H9 (cell line): ENCODE data around the gene LIMK2. TPM values are rescaled to one million over a fixed set of nuclear protein-coding genes. Genes with fewer than 3 reads are reported as not detected.

Experiments
- DNase-seq: peaks from one replicate; pipeline ENCODE4 v3.0.0-alpha.2; 2017
- H2AFZ ChIP-seq: one replicate; pipeline ENCODE4 v1.6.1; 2013; ENCODE audit warnings: mild to moderate bottlenecking, low read length, control low read depth, moderate library complexity
- H2AK5ac ChIP-seq: 2 replicates; pipeline ENCODE4 v1.6.1; 2013; ENCODE audit warnings: low read length, control low read depth, mixed read lengths; ENCODE audit not compliant: insufficient read length
- H2BK120ac ChIP-seq: one replicate; pipeline ENCODE4 v1.6.1; 2013; ENCODE audit warnings: low read depth, mild to moderate bottlenecking, low read length, control low read depth, inconsistent platforms; ENCODE audit not compliant: poor library complexity, severe bottlenecking
- H2BK12ac ChIP-seq: 2 replicates; pipeline ENCODE4 v1.6.1; 2013; ENCODE audit warnings: low read length, control low read depth, mixed read lengths, low read depth; ENCODE audit not compliant: insufficient read length
- H2BK15ac ChIP-seq: 2 replicates; pipeline ENCODE4 v1.6.1; 2013; ENCODE audit warnings: low read depth, low read length, control low read depth
- H2BK20ac ChIP-seq: one replicate; pipeline ENCODE4 v1.6.1; 2013; ENCODE audit warnings: low read depth, mild to moderate bottlenecking, low read length, control low read depth, inconsistent platforms; ENCODE audit not compliant: poor library complexity, severe bottlenecking
- H2BK5ac ChIP-seq: 2 replicates; pipeline ENCODE4 v1.6.1; 2013; ENCODE audit warnings: low read length, control low read depth, mixed read lengths; ENCODE audit not compliant: insufficient read length
- H3K14ac ChIP-seq: 2 replicates; pipeline ENCODE4 v1.6.1; 2013; ENCODE audit warnings: low read length, control low read depth; ENCODE audit not compliant: insufficient read depth
- H3K18ac ChIP-seq: 2 replicates; pipeline ENCODE4 v1.6.1; 2013; ENCODE audit warnings: low read depth, mild to moderate bottlenecking, mixed read lengths, low read length, control low read depth; ENCODE audit not compliant: insufficient read length
- H3K23ac ChIP-seq: 2 replicates; pipeline ENCODE4 v1.6.1; 2013; ENCODE audit warnings: low read length, control low read depth, mixed read lengths, low read depth; ENCODE audit not compliant: insufficient read length
- H3K23me2 ChIP-seq: 2 replicates; pipeline ENCODE4 v1.6.1; 2013; ENCODE audit warnings: low read depth, mild to moderate bottlenecking, mixed read lengths, low read length, control low read depth; ENCODE audit not compliant: insufficient read length, poor library complexity, severe bottlenecking
- H3K27ac ChIP-seq: 2 replicates; pipeline ENCODE4 v1.5.1; 2013; ENCODE audit warnings: low read length, control low read depth, mixed read lengths, low read depth; ENCODE audit not compliant: insufficient read length
- H3K27me3 ChIP-seq: 2 replicates; pipeline ENCODE4 v1.6.1; 2013; ENCODE audit warnings: low read length, control low read depth, inconsistent platforms; ENCODE audit not compliant: insufficient read depth
- H3K4ac ChIP-seq: 2 replicates; pipeline ENCODE4 v1.6.1; 2013; ENCODE audit warnings: low read depth, mild to moderate bottlenecking, control low read depth, inconsistent platforms, low read length, moderate library complexity
- H3K4me1 ChIP-seq: 2 replicates; pipeline ENCODE4 v1.6.1; 2013; ENCODE audit warnings: low read length, control low read depth, inconsistent platforms; ENCODE audit not compliant: insufficient read depth
- H3K4me2 ChIP-seq: 2 replicates; pipeline ENCODE4 v1.6.1; 2013; ENCODE audit warnings: low read length, control low read depth, mixed read lengths; ENCODE audit not compliant: insufficient read length, insufficient read depth
- H3K56ac ChIP-seq: 2 replicates; pipeline ENCODE4 v1.6.1; 2013; ENCODE audit warnings: low read depth, mild to moderate bottlenecking, mixed read lengths, low read length, control low read depth; ENCODE audit not compliant: insufficient read length
- H3K79me1 ChIP-seq: 2 replicates; pipeline ENCODE4 v1.6.1; 2013; ENCODE audit warnings: low read depth, mild to moderate bottlenecking, moderate library complexity, low read length, control low read depth, inconsistent platforms; ENCODE audit not compliant: insufficient read depth, poor library complexity, severe bottlenecking
- H3K79me2 ChIP-seq: 2 replicates; pipeline ENCODE4 v1.6.1; 2013; ENCODE audit warnings: low read length, control low read depth, inconsistent platforms; ENCODE audit not compliant: insufficient read depth
- H3K9ac ChIP-seq: 2 replicates; pipeline ENCODE4 v1.6.1; 2013; ENCODE audit warnings: low read length, control low read depth, mixed read lengths; ENCODE audit not compliant: insufficient read length; ENCODE audit errors: extremely low read depth
- H3K9me3 ChIP-seq: one replicate; pipeline ENCODE4 v1.6.1; 2013; ENCODE audit warnings: low read depth, low read length, inconsistent platforms; ENCODE audit not compliant: control insufficient read depth
- H3T11ph ChIP-seq: one replicate; pipeline ENCODE4 v1.6.1; 2013; ENCODE audit warnings: mild to moderate bottlenecking, low read length, control low read depth, inconsistent platforms
- H4K20me1 ChIP-seq: one replicate; pipeline ENCODE4 v1.6.1; 2013; ENCODE audit not compliant: control insufficient read depth, insufficient read length, insufficient read depth
- H4K5ac ChIP-seq: 2 replicates; pipeline ENCODE4 v1.6.1; 2013; ENCODE audit warnings: low read depth, mild to moderate bottlenecking, mixed read lengths, low read length, control low read depth; ENCODE audit not compliant: insufficient read length
- H4K8ac ChIP-seq: replicated peaks from 2 replicates; pipeline ENCODE4 v1.6.1; 2013; ENCODE audit warnings: low read length, control low read depth, mixed read lengths, low read depth; ENCODE audit not compliant: insufficient read length
- H4K91ac ChIP-seq: 2 replicates; pipeline ENCODE4 v1.6.1; 2013; ENCODE audit warnings: low read depth, mild to moderate bottlenecking, moderate library complexity, mixed read lengths, low read length, control low read depth; ENCODE audit not compliant: insufficient read length
- H3K27ac Mint-ChIP-seq, 3 experiments: 2 replicates in 2 of 3; 3 replicates in 1 of 3; pipeline ENCODE4 v1.8.0; 2020 to 2021; ENCODE audit warnings: mixed read lengths in 3 of 3, mild to moderate bottlenecking in 1 of 3, moderate library complexity in 1 of 3
- H3K27me3 Mint-ChIP-seq: 2 replicates; pipeline ENCODE4 v1.8.0; 2021; ENCODE audit warnings: low read depth, mild to moderate bottlenecking, moderate library complexity, mixed read lengths
- H3K36me3 Mint-ChIP-seq, 3 experiments: 2 replicates in 2 of 3; 3 replicates in 1 of 3; pipeline ENCODE4 v1.8.0; 2020 to 2021; ENCODE audit warnings: low read depth in 3 of 3, mixed read lengths in 3 of 3; ENCODE audit not compliant: insufficient read depth in 1 of 3
- H3K4me1 Mint-ChIP-seq, 2 experiments: 2 replicates each; pipeline ENCODE4 v1.8.0; 2020; ENCODE audit warnings: mixed read lengths in 2 of 2
- H3K4me3 Mint-ChIP-seq, 2 experiments: 2 replicates in 1 of 2; 3 replicates in 1 of 2; pipeline ENCODE4 v1.8.0; 2020 to 2021; ENCODE audit warnings: mild to moderate bottlenecking in 2 of 2, mixed read lengths in 2 of 2, moderate library complexity in 1 of 2
- H3K9me3 Mint-ChIP-seq, 2 experiments: 2 replicates in 1 of 2; 3 replicates in 1 of 2; pipeline ENCODE4 v1.8.0; 2020; ENCODE audit warnings: mild to moderate bottlenecking in 2 of 2, mixed read lengths in 2 of 2, moderate library complexity in 1 of 2
- CTCF ChIP-seq: fragments of 200-600 bp; sonication (generic); conservative IDR thresholded peaks from 3 replicates; pipeline ENCODE4 v1.8.0; 2021; ENCODE audit warnings: antibody characterized with exemption, mild to moderate bottlenecking
- WGBS: extraction: QIAGEN DNeasy Blood & Tissue Kit; methylation state at CpG from one replicate; pipeline ENCODE4 v1.1.7; 2013; ENCODE audit warnings: missing lambda C conversion rate, low lambda C conversion rate, mixed read lengths; ENCODE audit not compliant: insufficient read length; ENCODE audit errors: extremely low coverage; 5-methylcytosine and 5-hydroxymethylcytosine counted together
- total RNA-seq: library from RNA; stranded (reverse); gene quantifications from 2 replicates; pipeline ENCODE4 v1.2.1, GENCODE V29; 2021

The LIMK2 gene
- total RNA-seq, 1 experiment from 2014 or later: 51.3 TPM

GRCh38 chr22:31288496-31289240 is 76.6 kb downstream of the LIMK2 start:
- DNase-seq: no peak
- H3K79me2 ChIP-seq: no peaks in the 10 kb centered on the region
- H2AFZ ChIP-seq: no peak overlapping the region
- H3K23me2 ChIP-seq: peaks cover 11% of the 10 kb centered on the region
- no peaks in the 10 kb centered on the region for H3K9me3 ChIP-seq
- H4K5ac ChIP-seq: no peak overlapping the region
- H3K79me1 ChIP-seq: no peaks in the 10 kb centered on the region
- Mint-ChIP-seq H3K4me1 (peaks cover 22 to 38% of the 10 kb centered on the region in 2 experiments), H3K4me3 (no peak overlapping the region), H3K36me3 (no peaks in the 10 kb centered on the region; a peak in 1 of 7 replicates), H3K27ac (no peak overlapping the region; a peak in 1 of 7 replicates), H3K9me3 (no peaks in the 10 kb centered on the region; a peak in 1 of 5 replicates), H3K27me3 (peaks cover 29% of the 10 kb centered on the region)
- WGBS: no CpG with 5 or more reads among the region's 5 CpGs
- H2BK120ac ChIP-seq: no peak overlapping the region
- H2BK20ac ChIP-seq: no peak overlapping the region
- H3K4ac ChIP-seq: no peak overlapping the region
- no peak overlapping the region for H4K91ac ChIP-seq
- no peaks in the 10 kb centered on the region for H4K20me1 ChIP-seq
- H3K4me1 ChIP-seq: no peaks in the 10 kb centered on the region; the same call in 1 of the 2 replicates
- H3K27me3 ChIP-seq: peaks cover 2% of the 10 kb centered on the region; the same call in 1 of the 2 replicates
- H4K8ac ChIP-seq: no peak overlapping the region
- no peak overlapping the region for H2AK5ac ChIP-seq
- H3K56ac ChIP-seq: no peak overlapping the region
- H3K27ac ChIP-seq: no peak overlapping the region
- no peak overlapping the region for H3K4me2 ChIP-seq
- no peak for TF ChIP-seq CTCF
- H3K23ac ChIP-seq: no peak overlapping the region
- no peak overlapping the region for H2BK5ac ChIP-seq
- no peak overlapping the region for H3K18ac ChIP-seq
- no peak overlapping the region for H3K14ac ChIP-seq
- H3T11ph ChIP-seq: no peak overlapping the region
- H2BK12ac ChIP-seq: no peak overlapping the region
- H2BK15ac ChIP-seq: no peak overlapping the region
- no peak overlapping the region for H3K9ac ChIP-seq
